Activated B cell treated with CpG ODN at 0.5 μM for 24 hours (primary cell): ENCODE data around the gene SLC13A3. TPM values are rescaled to one million over a fixed set of nuclear protein-coding genes. Genes with fewer than 3 reads are reported as not detected.

Experiments used
- ATAC-seq: fragments of 200-7000 bp; cut with Tn5 transposase; one replicate; pipeline ENCODE4 v1.10.0; 2021; ENCODE audit warnings: low read depth, mild to moderate bottlenecking, moderate library complexity
- CTCF ChIA-PET: fragments of 350-600 bp; sonication (Branson Sonifier 250); formaldehyde crosslinking; loops from one replicate; lab custom pipeline; 2021; ENCODE audit warnings: antibody characterized with exemption; lab: Charles Lee
- POLR2A ChIA-PET: fragments of 350-600 bp; sonication (Branson Sonifier 250); formaldehyde crosslinking; loops from one replicate; lab custom pipeline; 2021; ENCODE audit warnings: antibody characterized with exemption; lab: Charles Lee
- DNase-seq: peaks from one replicate; pipeline ENCODE4 v3.0.0; 2022
- H3K27ac Mint-ChIP-seq: one replicate; pipeline ENCODE4 v1.8.0; 2020; ENCODE audit warnings: mixed read lengths
- H3K27me3 Mint-ChIP-seq: one replicate; pipeline ENCODE4 v1.8.0; 2021; ENCODE audit warnings: mixed read lengths
- H3K36me3 Mint-ChIP-seq: one replicate; pipeline ENCODE4 v1.8.0; 2021; ENCODE audit warnings: low read depth, mixed read lengths
- H3K4me1 Mint-ChIP-seq: one replicate; pipeline ENCODE4 v1.8.0; 2021; ENCODE audit warnings: mixed read lengths
- H3K4me3 Mint-ChIP-seq: one replicate; pipeline ENCODE4 v1.8.0; 2020; ENCODE audit warnings: mild to moderate bottlenecking, mixed read lengths
- H3K9me3 Mint-ChIP-seq: one replicate; pipeline ENCODE4 v1.8.0; 2020; ENCODE audit warnings: mixed read lengths
- CTCF ChIP-seq: fragments of 200-600 bp; IDR thresholded peaks from one replicate; pipeline ENCODE4 v1.8.0; 2022; ENCODE audit warnings: antibody characterized with exemption, mild to moderate bottlenecking
- intact Hi-C: fragments of 100-400 bp; cut with micrococcal nuclease; formaldehyde crosslinking; loops from one replicate; pipeline ENCODE4 v1.15.1; 2024
- total RNA-seq: library from RNA; stranded (reverse); gene quantifications from 2 replicates; pipeline ENCODE4 v1.2.3, GENCODE V29; 2022

SLC13A3 gene
- total RNA-seq, 1 donor from 2014 or later: 0.47 TPM

DNA sequence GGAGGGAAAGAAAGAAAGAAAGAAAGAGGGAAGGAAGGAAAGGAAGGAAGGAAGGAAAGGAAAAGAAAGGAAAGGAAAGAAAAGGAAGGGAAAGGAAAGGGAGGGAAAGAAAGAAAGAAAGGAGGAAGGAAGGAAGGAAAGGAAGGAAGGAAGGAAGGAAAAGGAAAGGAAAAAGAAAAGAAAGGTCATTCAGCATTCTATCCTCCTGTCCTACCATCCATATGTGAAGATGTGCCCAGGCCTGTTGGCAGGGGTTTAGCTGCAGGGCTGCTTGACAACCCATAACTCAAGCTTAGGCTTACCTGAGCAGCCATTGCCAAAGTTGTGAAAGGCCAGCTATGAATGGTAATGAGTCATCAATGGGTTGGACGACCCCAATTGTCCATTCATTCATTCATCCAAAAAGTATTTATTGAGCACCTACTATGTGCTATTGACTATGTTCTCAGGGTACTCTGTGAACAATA lies 50.9 kb downstream of the SLC13A3 start:
- DNase-seq (no peak), ATAC-seq (no peak)
- TF ChIP-seq CTCF: no peak
- Mint-ChIP-seq H3K27ac (no peak overlapping the region), H3K4me1 (no peaks in the 10 kb centered on the region), H3K4me3 (no peak overlapping the region), H3K27me3 (peaks cover 30% of the 10 kb centered on the region), H3K36me3 (no peaks in the 10 kb centered on the region), H3K9me3 (no peaks in the 10 kb centered on the region)
- intact Hi-C loops: no loop called here
- CTCF ChIA-PET: no interaction called here
- POLR2A ChIA-PET: no interaction called here

- intact Hi-C loops: no loop called here
- ChIA-PET CTCF (no interaction called here), POLR2A (no interaction called here)
- H3K9me3 Mint-ChIP-seq: no peaks in the 10 kb centered on the region
- DNase-seq (no peak), ATAC-seq (no peak)
- no peak for TF ChIP-seq CTCF
- H3K36me3 Mint-ChIP-seq: no peaks in the 10 kb centered on the region
- H3K4me3 Mint-ChIP-seq: no peak overlapping the region
- no peak overlapping the region for H3K27ac Mint-ChIP-seq
- H3K27me3 Mint-ChIP-seq: peaks cover 33% of the 10 kb centered on the region
- H3K4me1 Mint-ChIP-seq: no peaks in the 10 kb centered on the region
Measured at GRCh38 chr20:46599227-46599987, 51.9 kb downstream of the SLC13A3 start.

GRCh38 chr20:46595933-46596332 lies 55.3 kb downstream of the SLC13A3 start:
- H3K9me3 Mint-ChIP-seq: no peaks in the 10 kb centered on the region
- no peaks in the 10 kb centered on the region for H3K36me3 Mint-ChIP-seq
- no peaks in the 10 kb centered on the region for H3K4me1 Mint-ChIP-seq
- H3K27ac Mint-ChIP-seq: no peak overlapping the region
- TF ChIP-seq CTCF: no peak
- ChIA-PET POLR2A (interaction anchor here (1.5 kb wide), 1 partner anchor 10 kb away, joined by 3 read pairs; no protein-coding TSS in a partner anchor), CTCF (no interaction called here)
- no peak overlapping the region for H3K4me3 Mint-ChIP-seq
- ATAC-seq (no peak), DNase-seq (no peak)
- peaks cover 31% of the 10 kb centered on the region for H3K27me3 Mint-ChIP-seq
- intact Hi-C loops: no loop called here

GRCh38 chr20:46594725-46595124 lies 56.5 kb downstream of the SLC13A3 start:
- ChIA-PET POLR2A (interaction anchor here (1.5 kb wide), 1 partner anchor 9 kb away, joined by 3 read pairs; no protein-coding TSS in a partner anchor), CTCF (interaction anchor here (0.9 kb wide), 1 partner anchor 74 kb away, joined by 3 read pairs; no protein-coding TSS in a partner anchor)
- intact Hi-C loops: no loop called here
- ATAC-seq: no peak
- H3K36me3 Mint-ChIP-seq: no peaks in the 10 kb centered on the region
- H3K9me3 Mint-ChIP-seq: no peaks in the 10 kb centered on the region
- TF ChIP-seq CTCF: no peak
- no peak for DNase-seq
- H3K4me3 Mint-ChIP-seq: no peak overlapping the region
- H3K27me3 Mint-ChIP-seq: peaks cover 27% of the 10 kb centered on the region
- H3K4me1 Mint-ChIP-seq: no peaks in the 10 kb centered on the region
- no peak overlapping the region for H3K27ac Mint-ChIP-seq

DNA sequence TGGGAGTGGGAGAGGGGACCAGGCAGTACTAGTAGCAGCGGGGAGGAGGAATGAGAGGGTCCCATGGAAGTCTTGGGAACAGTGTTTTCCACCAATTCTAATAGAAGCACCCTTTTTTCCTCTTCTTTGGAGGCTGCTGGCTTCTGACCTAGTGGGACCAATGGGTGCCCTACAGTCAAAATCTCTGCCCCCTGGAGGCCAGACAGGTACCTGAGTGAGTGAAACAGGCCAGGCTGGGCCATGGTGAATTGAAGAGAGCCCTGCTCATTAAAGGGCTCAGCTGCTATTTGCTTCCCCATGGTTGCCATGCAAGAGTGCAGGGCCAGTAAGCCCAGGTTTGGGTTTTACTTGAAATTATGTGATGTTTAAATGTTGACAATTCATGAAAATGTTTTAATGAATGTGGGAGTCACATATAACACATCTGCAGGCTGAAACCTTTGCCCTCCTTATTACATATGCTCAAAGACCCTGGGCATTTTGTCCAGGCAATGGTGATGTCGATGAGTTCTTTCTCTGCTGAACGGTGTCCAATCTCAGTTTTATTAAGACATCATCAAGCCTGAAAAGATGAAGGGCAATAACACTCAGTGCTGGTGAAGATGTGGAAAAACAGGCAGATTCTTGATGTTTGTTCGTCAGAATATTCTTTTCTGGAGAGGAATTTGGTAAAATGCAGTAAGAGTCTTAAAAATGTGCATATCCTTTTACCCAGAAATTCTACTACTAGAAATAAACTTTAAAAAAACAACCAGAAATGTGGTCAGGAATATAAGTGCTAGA lies 58.5 kb downstream of the SLC13A3 start:
- ChIA-PET CTCF (interaction anchor here (1.8 kb wide), 1 partner anchor 48 kb away, joined by 4 read pairs; no protein-coding TSS in a partner anchor), POLR2A (no interaction called here)
- DNase-seq: no peak
- ATAC-seq: no peak
- H3K4me3 Mint-ChIP-seq: no peak overlapping the region
- H3K27ac Mint-ChIP-seq: no peak overlapping the region
- H3K36me3 Mint-ChIP-seq: no peaks in the 10 kb centered on the region
- intact Hi-C loops: loop anchor here (2.0 kb wide), 1 partner anchor 72 kb away; no protein-coding TSS in a partner anchor
- no peaks in the 10 kb centered on the region for H3K9me3 Mint-ChIP-seq
- no peak for TF ChIP-seq CTCF
- H3K4me1 Mint-ChIP-seq: no peaks in the 10 kb centered on the region
- peaks cover 17% of the 10 kb centered on the region for H3K27me3 Mint-ChIP-seq
